HG03175 (cell line): ENCODE results near the gene INPP5A.
A peak's percentile ranks its signal among the peaks of the same experiment; 100 is the strongest.
"Not testable (repeated sequence)": the region's sequence is repeated elsewhere in the genome, so short reads cannot be mapped to it uniquely, and the experiment has no call there.

Source experiments
- ATAC-seq: cut with Tn5 transposase; IDR thresholded peaks from one replicate; pipeline ENCODE4 v1.9.1; 2021; ENCODE audit warnings: mild to moderate bottlenecking, moderate library complexity; ENCODE audit not compliant: unreplicated experiment

The INPP5A gene

GRCh38 chr10:132546567-132547420 lies 9.2 kb downstream of the INPP5A start:
- no peak for ATAC-seq

GRCh38 chr10:132547421-132547861 lies 9.9 kb downstream of the INPP5A start:
- ATAC-seq = no peak

- ATAC-seq = no peak
Observed at GRCh38 chr10:132548106-132548823, 10.7 kb downstream of the INPP5A start.

- no peak for ATAC-seq
Observed at GRCh38 chr10:132548869-132549268, 11.3 kb downstream of the INPP5A start.

GRCh38 chr10:132549371-132549770 lies 11.8 kb downstream of the INPP5A start:
- no peak for ATAC-seq

- no peak for ATAC-seq
Observed at GRCh38 chr10:132550366-132551092, 12.9 kb downstream of the INPP5A start.

DNA sequence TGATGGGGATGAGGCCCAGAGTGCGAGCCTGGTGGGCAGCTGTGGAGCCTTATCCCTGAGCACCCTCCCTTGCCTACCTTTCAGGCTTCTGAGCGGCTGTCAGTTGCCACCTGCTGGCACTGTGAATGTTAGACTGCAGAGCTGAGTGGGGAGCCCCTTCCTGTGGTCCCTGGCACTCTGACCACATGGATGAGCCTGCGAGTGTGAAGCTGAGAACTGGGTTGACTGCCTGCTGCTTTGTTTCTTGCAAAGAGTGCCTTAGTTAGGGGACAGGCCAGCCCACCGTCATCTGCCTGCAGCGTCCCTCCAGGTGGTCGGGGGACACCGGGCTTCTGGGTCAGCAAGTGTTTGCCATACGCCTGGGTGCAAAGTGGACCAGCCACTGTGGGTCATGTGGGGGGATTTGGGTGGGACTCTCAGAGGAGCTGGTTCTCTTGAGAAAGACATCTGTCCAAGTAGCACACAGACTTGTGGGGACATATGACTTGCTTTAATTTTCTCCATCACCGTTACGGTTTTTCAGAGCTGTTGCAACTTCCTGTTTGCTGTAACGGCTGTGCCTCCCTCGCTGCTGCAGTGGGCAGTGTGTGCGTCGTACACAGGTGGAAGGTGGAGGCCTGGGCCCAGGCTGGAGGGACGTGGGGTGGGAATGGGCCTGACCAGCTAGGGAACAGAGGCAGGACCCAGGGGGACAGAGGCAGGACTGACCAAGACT lies 13.7 kb downstream of the INPP5A start:
- ATAC-seq = peak; percentile 72

DNA sequence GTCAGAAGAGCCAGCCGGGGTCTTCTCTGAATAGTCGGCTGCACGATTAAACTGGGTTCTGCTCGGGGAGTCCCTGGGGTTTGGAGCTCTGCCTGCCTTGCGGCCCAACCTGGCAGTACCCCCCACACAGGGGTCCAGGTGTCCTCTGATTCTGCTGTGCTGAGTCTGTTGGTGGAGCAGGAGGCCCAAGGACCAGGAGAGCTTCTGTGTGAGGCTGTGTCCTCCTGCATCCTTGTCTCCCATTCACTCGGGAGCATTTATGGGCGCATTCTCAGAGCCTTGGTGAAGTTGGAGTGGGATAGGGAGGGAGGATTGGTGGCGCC lies 14.2 kb downstream of the INPP5A start:
- no peak for ATAC-seq

DNA sequence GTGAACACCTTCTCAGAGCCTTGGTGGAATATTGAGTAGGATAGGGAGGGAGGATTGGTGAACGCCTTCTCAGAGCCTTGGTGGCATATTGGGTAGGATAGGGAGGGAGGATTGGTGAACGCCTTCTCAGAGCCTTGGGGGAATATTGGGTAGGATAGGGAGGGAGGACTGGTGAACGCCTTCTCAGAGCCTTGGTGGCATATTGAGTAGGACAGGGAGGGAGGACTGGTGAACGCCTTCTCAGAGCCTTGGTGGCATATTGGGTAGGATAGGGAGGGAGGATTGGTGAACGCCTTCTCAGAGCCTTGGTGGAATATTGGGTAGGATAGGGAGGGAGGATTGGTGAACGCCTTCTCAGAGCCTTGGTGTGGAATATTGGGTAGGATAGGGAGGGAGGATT lies 15.0 kb downstream of the INPP5A start:
- not testable (repeated sequence) for ATAC-seq

DNA sequence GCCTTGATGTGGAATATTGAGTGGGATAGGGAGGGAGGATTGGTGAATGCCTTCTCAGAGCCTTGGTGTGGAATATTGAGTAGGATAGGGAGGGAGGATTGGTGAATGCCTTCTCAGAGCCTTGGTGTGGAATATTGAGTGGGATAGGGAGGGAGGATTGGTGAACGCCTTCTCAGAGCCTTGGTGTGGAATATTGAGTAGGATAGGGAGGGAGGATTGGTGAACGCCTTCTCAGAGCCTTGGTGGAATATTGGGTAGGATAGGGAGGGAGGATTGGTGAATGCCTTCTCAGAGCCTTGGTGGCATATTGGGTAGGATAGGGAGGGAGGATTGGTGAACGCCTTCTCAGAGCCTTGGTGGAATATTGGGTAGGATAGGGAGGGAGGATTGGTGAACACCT lies 16.0 kb downstream of the INPP5A start:
- ATAC-seq = not testable (repeated sequence)

DNA sequence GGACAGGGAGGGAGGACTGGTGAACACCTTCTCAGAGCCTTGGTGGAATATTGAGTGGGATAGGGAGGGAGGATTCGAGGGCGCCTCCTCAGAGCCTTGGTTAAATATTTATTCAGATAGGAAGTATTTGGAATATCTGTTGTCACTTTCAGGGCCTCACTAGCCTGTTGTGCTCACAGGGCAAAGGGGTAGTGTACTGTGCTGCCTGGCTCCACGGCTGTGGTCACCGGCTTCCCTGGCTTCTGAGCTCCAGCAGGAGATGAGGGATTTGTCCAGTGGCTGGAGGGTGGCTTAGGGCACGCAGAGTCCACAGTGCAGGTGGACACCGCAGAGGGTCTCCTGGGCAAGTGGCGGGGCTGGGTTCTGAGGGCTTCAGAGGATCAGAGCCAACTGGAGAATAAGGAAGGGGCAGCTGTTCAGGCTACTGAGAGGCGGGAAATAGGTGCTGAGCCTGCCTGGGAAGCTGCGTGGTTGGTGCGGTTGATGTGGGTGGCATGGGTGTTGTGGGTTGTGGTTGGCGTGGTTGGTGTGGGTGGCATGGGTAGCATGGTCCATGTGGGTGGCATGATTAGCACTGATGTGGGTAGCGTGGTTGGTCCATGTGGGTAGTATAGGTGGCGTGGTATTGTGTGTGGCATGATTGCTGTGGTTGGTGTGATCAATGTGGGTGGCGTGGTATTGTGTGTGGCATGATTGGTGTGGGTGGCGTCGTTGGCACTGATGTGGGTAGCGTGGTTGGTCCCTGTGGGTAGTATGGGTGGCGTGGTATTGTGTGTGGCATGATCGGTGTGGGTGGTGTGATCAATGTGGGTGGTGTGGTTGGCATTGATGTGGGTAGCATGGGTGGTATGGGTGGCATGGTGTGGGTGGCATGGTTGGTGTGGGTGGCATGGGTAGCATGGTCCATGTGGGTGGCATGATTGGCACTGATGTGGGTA lies 16.7 kb downstream of the INPP5A start:
- no peak for ATAC-seq

- no peak for ATAC-seq
Observed at GRCh38 chr10:132554991-132555647, 17.5 kb downstream of the INPP5A start.

- ATAC-seq = no peak
Observed at GRCh38 chr10:132555648-132556575, 18.3 kb downstream of the INPP5A start.

DNA sequence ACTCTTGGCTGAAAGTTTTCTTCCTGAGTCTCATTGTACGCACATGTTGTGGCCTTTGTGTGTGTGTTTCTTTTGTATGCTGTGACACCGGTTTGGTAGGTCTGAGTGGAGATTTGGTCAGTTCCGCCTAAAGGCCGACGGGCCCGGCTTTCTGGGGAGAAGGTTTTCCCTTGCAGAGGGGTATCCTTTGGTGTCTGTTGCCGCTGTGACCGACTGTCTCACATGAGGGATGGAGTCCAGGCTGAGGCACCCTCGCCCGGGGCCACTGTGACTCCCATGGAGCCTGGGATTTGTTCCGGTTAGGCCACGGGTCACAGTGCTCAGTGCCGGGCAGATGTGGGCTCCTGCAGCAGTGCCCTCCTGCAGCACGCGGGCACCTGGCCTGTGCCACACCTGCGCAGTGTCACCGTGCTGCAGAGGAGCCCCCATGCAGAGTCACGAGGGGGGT lies 19.4 kb downstream of the INPP5A start:
- no peak for ATAC-seq

GRCh38 chr10:132557696-132558515 lies 20.3 kb downstream of the INPP5A start:
- no peak for ATAC-seq

DNA sequence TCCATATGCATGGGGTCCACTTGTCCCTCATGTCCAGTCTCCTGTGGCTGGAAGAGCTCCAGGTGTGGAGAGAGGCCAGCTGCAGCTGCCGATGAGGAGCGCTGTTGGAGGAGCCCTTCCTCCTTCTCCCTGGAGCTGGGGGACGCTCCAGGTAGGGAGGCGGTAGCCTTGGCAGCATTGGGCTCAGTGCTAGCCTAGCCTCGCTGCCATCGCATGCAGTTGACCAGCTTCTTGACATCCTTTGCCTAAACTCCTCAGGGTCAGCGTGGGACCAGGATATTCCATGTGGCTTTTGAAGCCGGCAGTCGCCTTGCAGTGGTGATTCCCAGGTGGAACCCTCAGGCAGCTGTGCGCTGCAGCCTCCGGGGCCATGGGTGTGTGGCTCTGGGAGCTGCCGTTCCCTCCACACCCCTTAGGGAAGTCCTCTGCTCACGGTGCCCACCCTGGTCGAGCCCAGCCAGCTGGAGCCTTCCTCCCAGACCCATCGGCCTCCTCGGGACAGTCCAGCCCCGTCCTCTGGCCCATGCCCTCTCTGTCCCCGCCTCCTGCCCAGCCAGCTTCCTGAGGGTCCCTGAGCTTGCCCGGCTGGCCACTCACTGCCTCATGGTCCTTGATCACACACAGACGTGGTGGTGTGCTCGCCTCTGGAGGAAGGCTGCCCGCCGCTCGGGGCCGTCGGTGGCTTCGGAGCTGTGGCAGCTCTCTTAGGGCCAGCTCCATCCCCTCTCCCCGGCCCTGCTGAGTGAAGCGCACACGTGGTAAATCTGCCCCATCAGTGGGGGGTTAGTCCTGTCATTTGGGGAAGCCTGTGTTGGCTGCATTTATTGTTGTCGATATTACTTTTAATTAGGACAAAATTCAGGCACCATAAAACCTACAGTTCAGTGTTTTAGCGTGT lies 21.2 kb downstream of the INPP5A start:
- no peak for ATAC-seq
